ENCODE data around the gene ATF2. TPM values are rescaled to one million over a fixed set of nuclear protein-coding genes. Genes with fewer than 3 reads are reported as not detected.
A peak's percentile ranks its signal among the peaks of the same experiment; 100 is the strongest.

The ATF2 gene
- total and polyA plus RNA-seq, 2 donors (not counting 1 experiment from before 2014, with no cell fraction given), result 52.7 to 64.5 TPM

- Histone ChIP-seq H3K9me3 (ENCODE audit: control insufficient read depth, insufficient read depth, low read depth, low read length) (no peaks in the 10 kb centered on the region), H3K4me1 (ENCODE audit: control insufficient read depth, extremely low read depth, insufficient read depth, low read length) (no peaks in the 10 kb centered on the region), H4K20me1 (ENCODE audit: control insufficient read depth, extremely low read depth, insufficient read depth, low read length) (no peaks in the 10 kb centered on the region), H3K4me2 (ENCODE audit: extremely low read depth, insufficient read depth, low read length) (no peak overlapping the region), H2AFZ (ENCODE audit: low read length) (no peak overlapping the region), H3K27ac (ENCODE audit: insufficient read depth, low read length) (no peak overlapping the region), H3K36me3 (ENCODE audit: control insufficient read depth, insufficient read depth, low read length) (no peaks in the 10 kb centered on the region), H3K4me3 (replicated peaks in 1 of 4; ENCODE audit: control extremely low read depth in 1 of 4, insufficient read depth in 1 of 4, low read depth in 3 of 4, low read length in 4 of 4) (no peak overlapping the region), H3K9ac (ENCODE audit: insufficient read depth, low read length) (no peak overlapping the region), H3K79me2 (ENCODE audit: control insufficient read depth, insufficient read depth, low read length) (no peaks in the 10 kb centered on the region), H3K27me3 (ENCODE audit: control insufficient read depth, insufficient read depth, low read length) (no peaks in the 10 kb centered on the region)
- no peak for DNase-seq (ENCODE audit: low read depth in 2 of 2)
- TF ChIP-seq CTCF (conservative IDR thresholded peaks at IDR 0.05 in 1 of 2, IDR thresholded peaks at IDR 0.05 in 1 of 2; ENCODE audit: low read depth in 1 of 2, low read length in 2 of 2) (no peak), EZH2 (IDR thresholded peaks at IDR 0.05; ENCODE audit: low read length, missing control alignments) (no peak)
These were observed 38.9 kb upstream of the ATF2 start for GRCh38 chr2:175206866-175207265.

DNA sequence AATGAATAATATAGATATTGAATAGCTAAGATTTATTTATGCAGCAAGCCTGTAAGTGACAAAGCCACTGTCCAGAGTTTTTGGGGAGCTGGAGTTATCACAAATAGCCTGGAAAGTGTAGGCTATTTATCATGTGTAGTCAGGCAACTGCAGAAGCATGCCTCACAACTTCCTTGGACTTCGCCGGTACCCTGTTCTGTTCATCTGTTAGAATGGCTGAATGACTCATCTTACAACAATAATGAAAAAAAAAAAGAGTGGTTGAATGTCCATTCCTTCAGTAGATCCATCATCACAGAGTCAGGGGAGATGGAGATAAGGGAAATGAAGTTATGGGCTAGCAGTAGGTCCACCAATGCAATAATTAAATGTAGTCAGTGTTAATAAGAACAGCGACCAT lies 37.5 kb upstream of the ATF2 start:
- Histone ChIP-seq H3K27ac (ENCODE audit: insufficient read depth, low read length) (no peak overlapping the region), H3K36me3 (ENCODE audit: control insufficient read depth, insufficient read depth, low read length) (no peaks in the 10 kb centered on the region), H3K4me1 (ENCODE audit: control insufficient read depth, extremely low read depth, insufficient read depth, low read length) (no peaks in the 10 kb centered on the region), H3K27me3 (ENCODE audit: control insufficient read depth, insufficient read depth, low read length) (no peaks in the 10 kb centered on the region), H3K9me3 (ENCODE audit: control insufficient read depth, insufficient read depth, low read depth, low read length) (no peaks in the 10 kb centered on the region), H4K20me1 (ENCODE audit: control insufficient read depth, extremely low read depth, insufficient read depth, low read length) (no peaks in the 10 kb centered on the region), H2AFZ (ENCODE audit: low read length) (no peak overlapping the region), H3K4me2 (ENCODE audit: extremely low read depth, insufficient read depth, low read length) (no peak overlapping the region), H3K79me2 (ENCODE audit: control insufficient read depth, insufficient read depth, low read length) (no peaks in the 10 kb centered on the region), H3K4me3 (replicated peaks in 1 of 4; ENCODE audit: control extremely low read depth in 1 of 4, insufficient read depth in 1 of 4, low read depth in 3 of 4, low read length in 4 of 4) (no peak overlapping the region), H3K9ac (ENCODE audit: insufficient read depth, low read length) (no peak overlapping the region)
- DNase-seq (ENCODE audit: low read depth in 2 of 2), result peak; percentile 34 to 78
- TF ChIP-seq CTCF (conservative IDR thresholded peaks at IDR 0.05 in 1 of 2, IDR thresholded peaks at IDR 0.05 in 1 of 2; ENCODE audit: low read depth in 1 of 2, low read length in 2 of 2) (no peak), EZH2 (IDR thresholded peaks at IDR 0.05; ENCODE audit: low read length, missing control alignments) (no peak)

DNA sequence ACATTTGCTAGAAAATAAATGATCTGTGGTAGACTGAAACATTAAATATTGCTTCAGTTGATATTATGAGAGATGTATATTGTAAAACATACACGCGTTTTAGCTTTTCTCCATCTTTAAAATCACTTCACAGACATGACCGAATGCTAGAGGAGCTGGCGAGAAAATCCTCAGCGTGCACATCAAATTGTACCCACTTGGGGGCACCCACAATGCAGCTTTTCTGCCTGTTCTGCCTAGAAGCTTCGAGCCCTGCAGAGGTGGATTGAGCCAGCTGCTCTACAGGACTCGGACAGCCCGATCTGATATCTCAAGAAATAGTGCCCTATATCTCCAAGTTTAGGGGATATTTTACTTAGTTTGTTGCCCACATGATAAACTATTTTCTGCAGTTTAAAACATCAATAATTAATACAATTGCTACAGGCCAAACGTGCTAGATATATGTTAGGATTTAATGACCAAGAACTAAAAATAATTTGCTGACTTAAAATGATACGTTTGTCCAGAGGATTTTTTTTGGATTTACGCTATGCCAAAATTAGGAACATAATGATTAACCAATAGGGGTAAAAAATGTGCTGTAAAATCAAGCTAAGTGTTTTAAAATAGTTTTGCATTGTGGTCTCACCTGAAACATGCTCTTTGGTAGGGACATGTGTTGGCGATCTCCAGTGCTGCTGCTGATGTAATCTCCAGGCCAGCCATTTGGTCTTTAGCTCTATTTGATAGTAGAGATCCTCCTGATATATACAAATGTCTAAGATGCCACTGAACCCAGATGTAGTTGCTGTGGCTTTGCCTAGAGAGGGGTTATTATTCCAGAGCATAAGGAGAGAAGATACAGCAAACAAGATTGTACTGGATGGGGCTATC lies 35.9 kb upstream of the ATF2 start:
- TF ChIP-seq CTCF (conservative IDR thresholded peaks at IDR 0.05 in 1 of 2, IDR thresholded peaks at IDR 0.05 in 1 of 2; ENCODE audit: low read depth in 1 of 2, low read length in 2 of 2), result peak; percentile 69 to 75
- TF ChIP-seq EZH2 (IDR thresholded peaks at IDR 0.05; ENCODE audit: low read length, missing control alignments), result no peak
- Histone ChIP-seq H3K36me3 (ENCODE audit: control insufficient read depth, insufficient read depth, low read length) (no peaks in the 10 kb centered on the region), H3K27me3 (ENCODE audit: control insufficient read depth, insufficient read depth, low read length) (no peaks in the 10 kb centered on the region), H3K9ac (ENCODE audit: insufficient read depth, low read length) (no peak overlapping the region), H3K4me1 (ENCODE audit: control insufficient read depth, extremely low read depth, insufficient read depth, low read length) (no peaks in the 10 kb centered on the region), H3K4me3 (replicated peaks in 1 of 4; ENCODE audit: control extremely low read depth in 1 of 4, insufficient read depth in 1 of 4, low read depth in 3 of 4, low read length in 4 of 4) (no peak overlapping the region), H3K4me2 (ENCODE audit: extremely low read depth, insufficient read depth, low read length) (no peak overlapping the region), H3K79me2 (ENCODE audit: control insufficient read depth, insufficient read depth, low read length) (no peaks in the 10 kb centered on the region), H4K20me1 (ENCODE audit: control insufficient read depth, extremely low read depth, insufficient read depth, low read length) (no peaks in the 10 kb centered on the region), H2AFZ (ENCODE audit: low read length) (no peak overlapping the region), H3K9me3 (ENCODE audit: control insufficient read depth, insufficient read depth, low read depth, low read length) (no peaks in the 10 kb centered on the region), H3K27ac (ENCODE audit: insufficient read depth, low read length) (no peak overlapping the region)
- DNase-seq (ENCODE audit: low read depth in 2 of 2), result peak; percentile 35 to 72
